HG02623 (cell line): ENCODE measurements around the gene TNFAIP8.

Source experiments
- ATAC-seq: cut with Tn5 transposase; IDR thresholded peaks from one replicate; pipeline ENCODE4 v1.9.1; 2021; ENCODE audit warnings: moderate library complexity; ENCODE audit not compliant: unreplicated experiment

The TNFAIP8 gene

DNA sequence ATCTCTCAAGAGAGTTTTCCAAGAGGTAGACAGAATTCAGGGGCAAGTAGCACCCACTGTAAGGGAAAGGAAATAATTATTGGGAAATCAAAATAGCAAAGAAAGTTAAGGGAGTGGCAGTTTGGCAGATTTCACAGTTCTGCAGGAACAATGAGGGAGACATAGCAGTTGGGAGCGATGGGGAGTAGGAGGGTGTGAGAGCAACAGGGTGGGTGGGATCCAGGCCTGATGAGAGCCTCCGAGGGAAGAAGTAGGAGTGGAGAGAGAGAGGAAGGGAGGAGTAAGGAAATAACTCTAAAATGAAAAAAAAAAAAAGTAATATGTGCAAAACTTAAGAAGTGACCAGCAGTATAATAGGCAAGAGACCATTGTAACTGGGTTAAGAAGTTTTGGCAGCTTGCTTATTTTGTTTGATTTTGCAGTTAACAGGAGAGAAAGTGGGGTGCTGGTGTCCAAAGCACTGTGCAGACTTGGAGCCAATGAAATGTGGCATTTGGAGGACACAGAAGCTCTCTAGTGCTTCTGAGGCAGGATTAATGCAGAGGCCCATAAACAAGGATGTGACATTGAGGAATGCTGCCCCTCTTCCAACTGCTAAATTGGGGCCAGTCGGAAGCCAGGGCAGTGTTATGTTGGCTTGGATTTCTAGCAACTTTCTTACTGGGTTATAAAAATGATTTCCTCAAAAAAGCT, 10.2 kb downstream of the TNFAIP8 start:
- no peak for ATAC-seq

DNA sequence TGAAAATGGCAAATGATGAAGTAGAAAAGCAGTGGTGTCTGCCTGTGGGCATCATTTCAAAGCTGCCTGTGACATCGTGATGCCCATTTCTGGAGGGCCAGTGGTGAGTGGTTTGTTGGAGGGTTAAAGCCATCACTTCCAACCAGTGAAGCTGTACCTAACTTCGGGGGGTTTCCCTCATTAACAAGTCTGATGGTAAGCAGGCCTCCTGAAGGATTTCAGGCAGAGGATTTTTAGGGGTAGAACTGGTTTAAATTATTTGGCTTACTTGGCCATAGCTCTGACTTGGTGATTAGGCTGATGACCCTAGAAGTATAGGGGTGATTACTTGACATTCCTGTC, 10.7 kb downstream of the TNFAIP8 start:
- ATAC-seq, result no peak

DNA sequence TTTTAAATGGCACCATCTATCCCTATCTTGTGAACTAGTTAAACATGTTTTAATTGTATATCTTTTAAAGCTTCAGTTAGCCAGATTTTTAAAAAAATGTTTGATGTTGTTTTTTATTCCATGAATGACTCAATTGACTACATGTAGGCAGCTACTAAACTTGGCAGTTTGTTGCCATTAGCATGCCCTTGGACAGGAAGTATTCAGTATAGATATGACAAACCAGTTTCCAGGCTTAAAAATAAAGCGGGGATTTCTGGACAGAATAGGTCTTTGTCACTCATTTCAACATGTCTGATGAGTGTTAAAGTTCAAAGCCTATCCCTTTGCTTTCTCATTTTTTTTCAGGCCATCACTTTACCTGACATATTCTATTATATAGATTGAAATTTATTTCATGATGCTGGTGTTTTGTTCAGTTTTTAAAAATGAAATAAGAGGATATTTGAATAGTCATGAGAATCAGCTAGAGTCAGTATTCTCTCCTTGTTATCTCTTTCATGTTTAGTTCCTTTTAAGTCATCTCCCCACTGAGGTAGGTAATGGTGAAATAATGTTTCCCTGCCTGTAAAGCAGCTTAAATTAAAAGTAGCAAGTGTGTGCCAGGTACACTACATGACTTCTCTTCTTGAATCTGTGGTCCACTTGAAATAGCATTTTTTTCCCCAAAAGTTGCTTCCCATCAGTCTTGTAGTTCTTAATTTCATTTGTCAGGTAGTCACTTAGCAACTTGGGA, 11.9 kb downstream of the TNFAIP8 start:
- peak; percentile 77 for ATAC-seq

DNA sequence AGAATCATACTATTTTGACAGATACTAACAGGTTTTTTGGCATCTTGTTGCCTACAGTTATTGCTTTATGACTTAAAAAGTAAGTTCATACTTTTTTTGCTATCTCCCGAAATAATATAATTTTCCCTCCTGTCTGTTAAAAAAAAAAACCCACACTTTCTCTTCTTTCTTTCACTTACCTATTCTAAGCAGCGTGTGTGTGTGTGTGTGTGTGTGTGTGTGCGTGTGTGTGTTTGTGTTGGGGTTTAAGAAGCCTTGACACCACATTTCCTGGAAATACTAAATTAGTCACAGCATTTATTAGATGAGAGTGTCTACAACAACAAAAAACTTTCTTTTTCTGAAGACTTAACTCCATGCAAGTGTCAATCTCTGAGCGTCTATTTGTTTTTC, 12.4 kb downstream of the TNFAIP8 start:
- no peak for ATAC-seq

DNA sequence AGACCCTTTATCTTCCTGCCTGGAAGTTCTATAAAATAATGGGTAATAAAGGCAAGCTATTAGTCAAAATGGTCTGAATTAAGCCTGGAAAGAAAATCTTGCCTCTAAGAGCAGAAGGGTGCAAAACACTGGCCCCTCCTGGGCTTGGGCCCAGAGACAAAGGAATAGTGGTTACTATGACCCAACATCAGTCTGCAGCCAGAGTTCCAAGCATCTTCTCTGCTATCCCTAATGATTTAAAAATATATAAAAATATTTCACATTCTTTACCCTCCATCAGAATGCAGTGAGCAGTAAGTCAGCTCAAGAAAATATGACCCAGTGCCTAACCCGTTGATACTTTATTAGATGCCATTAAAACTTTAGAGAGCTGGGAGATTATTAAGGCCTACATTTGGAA, 14.7 kb downstream of the TNFAIP8 start:
- ATAC-seq, result no peak

DNA sequence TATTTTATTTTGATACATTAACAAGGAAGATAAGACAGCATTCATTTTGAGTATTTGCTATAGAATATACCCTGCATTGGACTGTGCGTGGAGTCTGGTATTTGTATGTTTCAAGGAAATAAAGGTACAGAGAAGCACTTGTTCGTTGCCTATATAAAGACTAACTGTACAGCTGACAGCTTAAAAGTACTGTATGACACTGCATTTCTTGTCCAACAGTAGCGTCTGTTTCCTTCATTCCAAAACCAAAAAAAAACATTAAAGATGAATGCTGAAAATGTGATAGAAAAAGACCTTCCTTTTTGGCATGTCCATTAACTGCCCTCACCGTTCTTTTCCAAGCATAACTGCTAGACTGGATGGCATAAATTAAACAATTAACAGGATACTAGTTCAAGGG, 15.3 kb downstream of the TNFAIP8 start:
- no peak for ATAC-seq

DNA sequence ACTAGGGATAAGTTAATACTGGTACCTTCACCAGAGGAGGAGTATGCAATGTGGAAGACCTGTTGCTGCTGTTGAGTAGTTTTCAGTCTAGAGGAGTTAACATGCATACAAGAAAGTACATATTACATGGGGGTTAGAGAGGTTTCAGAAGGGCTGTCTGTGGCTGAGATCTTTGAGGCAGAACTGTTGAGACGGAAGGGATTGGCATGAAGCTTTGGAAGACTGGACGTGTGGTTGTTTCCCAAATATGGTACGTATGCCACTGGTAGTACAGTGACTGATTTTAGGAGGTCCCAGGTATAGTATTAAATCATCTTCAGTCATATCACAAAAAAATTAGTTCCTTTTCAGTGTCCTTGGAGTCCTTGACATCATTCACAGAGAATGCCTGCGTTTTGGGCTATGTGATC, 17.6 kb downstream of the TNFAIP8 start:
- peak; percentile 49 for ATAC-seq

DNA sequence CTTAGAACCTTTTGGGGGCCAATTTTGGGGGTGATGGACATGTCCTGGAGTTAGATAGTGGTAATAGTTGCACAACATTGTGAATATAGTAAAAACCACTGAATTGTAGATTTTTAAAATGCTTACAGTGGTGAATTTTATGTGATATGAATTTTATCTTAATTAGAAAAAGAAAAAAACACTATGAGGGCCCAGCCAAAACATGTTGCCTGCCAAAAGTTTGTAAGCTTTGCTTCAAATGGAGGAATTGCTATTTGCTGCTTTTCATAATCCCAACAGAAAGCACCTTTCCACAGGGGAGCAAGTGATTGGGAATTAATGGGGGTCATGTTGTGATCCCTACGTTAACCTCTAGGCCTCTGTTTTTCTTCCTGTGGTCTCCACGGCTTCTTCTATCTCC, 19.1 kb downstream of the TNFAIP8 start:
- ATAC-seq, result no peak

DNA sequence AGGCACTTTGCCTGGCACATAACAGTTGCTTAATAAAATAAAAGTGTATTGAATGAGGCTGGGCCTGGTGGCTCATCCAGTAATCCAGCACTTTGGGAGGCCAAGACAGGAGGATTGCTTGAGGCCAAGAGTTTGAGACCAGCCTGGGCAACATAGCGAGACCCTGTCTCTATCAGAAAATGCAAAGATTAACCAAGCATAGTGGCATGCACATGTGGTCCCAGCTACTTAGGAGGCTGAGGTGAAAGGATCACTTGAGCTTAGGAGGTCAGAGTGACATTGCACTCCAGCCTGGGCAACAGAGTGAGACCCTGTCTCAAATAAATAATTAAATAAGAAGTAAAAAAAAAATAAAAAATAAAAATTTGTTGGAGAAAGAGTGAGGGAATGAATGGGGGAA, 21.2 kb downstream of the TNFAIP8 start:
- ATAC-seq, result no peak

DNA sequence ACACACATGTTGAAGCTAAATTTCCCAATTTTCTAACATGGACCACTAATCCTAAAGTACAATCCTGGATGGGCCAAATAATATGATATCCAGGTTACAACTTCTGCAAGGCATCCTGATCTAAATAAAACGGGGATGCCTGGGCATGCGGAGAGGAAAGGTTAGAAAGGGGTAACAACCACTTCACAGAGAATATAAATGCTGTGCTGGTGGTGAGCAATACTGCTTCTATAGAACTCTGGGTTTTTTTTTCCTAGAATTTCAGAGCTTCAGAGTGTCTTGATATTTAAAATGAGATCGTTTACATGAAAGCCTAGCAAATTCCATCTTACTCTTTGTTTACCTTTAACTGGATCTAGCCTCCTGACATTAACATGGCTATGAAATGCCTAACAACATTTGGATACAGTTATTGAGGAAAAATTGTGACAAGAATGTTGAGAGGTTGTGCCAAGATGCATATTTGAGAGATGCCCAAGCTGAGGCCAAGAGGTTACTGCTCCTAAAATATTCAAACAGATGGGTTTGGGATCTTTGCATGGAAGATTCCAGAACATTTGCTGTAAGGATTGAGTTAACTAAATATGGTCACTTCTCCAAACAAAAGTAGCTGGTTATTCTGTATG, 22.4 kb downstream of the TNFAIP8 start:
- ATAC-seq, result no peak

DNA sequence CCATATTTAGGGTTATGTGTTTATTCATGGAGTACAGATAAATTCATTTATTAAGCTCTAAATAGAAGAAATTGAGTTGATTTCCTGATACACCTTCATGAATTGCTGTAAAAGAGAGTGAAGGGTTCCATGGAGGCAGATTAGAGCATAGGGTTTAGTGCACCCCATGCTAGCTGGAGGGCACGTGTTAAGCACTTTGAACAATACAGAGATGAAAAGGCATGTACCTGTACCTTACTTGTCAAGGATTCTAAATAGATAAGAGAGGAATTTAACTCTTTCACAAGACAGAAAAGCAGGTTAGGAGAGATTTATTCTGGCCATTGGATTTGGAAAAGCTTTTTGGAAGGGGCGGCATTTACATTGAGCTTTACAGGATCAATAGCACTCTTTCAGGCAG, 23.3 kb downstream of the TNFAIP8 start:
- ATAC-seq, result no peak

DNA sequence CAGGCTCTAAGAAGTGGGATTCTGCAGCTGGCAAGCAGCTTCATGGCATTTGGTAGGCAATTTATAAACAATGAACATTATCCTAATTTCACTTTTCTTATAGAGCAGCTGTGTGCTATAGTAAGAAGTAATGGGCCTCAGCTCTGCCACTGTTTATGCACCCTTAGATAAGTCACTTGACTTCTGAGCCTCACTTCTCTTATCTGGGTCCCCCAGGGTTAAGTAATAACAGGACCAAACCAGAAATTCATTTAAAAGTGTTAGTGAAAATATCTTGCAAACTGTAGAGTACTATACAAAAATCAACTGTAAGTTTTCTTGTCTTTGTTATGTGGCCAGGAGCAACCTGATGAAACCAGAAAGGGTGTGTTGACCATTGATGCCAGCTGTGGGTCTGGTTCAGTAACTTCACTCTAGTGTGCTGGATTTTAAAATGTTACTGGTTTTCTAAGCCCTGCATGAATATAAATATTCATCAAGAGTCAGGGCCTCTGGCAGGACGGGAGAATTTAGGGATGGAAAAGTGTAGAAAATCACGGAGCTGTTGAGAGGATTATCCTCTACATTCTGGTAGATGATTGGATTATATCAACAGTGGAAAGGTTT, 24.2 kb downstream of the TNFAIP8 start:
- no peak for ATAC-seq

DNA sequence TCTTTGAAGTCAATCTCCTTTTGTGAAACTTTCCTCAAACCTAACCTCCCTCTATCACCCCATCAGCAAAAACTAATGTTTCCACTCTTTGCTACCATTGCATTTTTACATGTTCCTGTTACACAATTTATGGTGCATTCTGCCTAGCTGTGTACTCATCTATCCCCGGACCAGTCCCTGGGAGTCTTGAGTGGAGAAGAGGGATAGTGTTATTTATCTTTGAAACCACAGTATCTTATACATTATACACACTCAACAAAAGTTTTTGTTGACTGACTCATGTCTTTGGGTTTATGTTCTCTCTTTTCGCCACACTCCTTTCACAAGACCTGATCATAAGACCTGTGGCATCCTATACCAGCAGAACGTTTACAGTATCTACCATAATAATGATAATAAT, 26.4 kb downstream of the TNFAIP8 start:
- ATAC-seq, result no peak

DNA sequence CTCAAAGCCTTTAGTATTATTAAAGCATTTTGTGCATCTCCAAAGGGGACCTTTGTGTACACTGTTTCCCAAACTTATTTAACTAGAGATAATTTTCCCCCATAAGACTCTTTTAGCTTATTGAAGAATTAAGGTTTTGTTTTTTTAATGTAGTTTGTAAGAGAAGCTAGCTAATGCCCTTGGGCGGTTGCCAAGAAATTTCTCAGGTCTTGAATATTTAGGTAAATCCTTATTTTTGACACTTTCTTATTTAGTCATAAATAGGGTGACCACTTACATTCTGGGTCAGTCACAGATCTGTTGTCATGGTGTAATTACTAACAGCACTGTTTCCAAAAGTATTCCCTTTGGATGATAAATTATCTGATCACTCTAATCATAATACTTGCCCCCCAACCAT, 27.2 kb downstream of the TNFAIP8 start:
- no peak for ATAC-seq

DNA sequence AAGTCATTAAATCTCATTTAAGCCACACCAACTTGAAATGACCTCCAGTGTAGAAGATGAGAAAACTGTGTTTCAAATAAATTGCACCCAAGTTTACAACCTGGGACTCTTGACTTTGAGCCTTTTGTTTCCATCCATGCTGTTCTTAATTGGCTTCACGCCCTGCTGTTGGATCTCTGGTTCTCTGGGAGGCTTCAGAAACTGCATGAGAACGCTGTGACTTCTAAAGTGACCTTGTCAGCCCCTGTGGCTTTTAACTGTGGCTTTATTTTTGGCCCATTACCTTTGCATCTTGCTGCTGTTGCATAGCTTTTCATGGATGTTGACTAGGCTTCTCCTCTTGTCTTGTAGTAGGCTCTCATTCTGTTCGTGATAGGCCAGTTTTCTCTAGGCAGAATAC, 29.3 kb downstream of the TNFAIP8 start:
- ATAC-seq, result peak; percentile 27

DNA sequence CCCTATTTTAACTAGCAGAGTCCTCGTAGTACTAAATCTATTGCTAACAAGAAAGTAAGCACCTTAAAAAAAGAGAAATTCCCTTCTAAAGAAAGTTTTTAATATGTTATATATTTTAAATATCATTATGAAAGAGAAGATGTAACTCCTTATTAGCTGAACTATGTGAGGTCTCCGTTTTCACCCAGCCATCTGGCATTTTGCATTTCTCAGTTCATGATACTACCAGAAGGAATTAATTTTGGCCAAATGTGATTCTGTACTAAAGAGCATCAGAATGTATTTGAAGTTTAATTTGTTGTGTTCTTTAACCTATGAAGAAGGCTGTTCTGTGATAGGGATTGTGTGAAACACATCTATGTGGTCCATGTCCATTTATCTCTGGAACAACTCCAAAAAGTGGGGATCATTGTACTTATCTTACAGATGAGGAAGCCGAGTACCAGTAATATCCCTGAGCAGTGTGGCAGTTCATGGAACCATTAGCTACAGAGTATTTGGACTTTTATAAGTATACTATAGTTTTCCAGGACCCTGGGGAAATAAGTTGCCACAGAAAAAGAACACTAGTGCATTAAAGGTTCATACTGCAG, 29.8 kb downstream of the TNFAIP8 start:
- ATAC-seq, result peak; percentile 30

DNA sequence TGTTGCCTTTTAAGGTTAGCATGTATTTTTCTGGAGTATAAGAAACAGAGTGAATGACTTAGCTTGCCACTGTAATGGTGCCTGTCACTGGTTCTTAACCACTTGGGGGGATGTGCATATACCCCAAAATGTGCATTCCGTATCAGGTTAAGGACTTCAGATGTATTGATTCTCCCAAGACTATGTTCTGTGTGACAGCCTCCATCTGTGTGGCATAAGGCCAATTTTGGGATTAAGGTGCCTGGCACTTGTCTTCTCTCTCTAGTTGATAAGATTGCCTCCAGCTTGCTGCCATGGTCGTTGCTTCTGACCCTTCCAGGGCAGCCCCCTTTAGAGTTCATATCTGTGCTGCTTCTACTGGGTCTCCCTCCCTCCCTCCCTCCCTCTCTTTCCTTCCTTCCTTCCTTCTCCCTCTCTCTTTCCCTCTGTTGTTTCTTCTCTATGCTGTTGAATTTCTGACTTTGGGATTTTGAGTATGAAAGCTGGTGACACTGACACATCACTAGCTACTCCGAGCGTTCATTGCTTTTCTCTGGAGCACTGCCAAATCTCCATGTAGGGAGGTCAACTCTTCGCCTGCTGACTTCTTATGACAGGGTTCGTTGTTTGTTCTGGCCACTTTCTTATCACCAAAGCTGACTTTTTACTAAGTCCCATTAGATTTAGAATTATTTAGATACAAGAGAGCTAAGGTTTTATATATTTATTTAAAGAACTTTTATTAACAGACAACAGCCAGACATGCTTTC, 31.0 kb downstream of the TNFAIP8 start:
- ATAC-seq, result no peak

DNA sequence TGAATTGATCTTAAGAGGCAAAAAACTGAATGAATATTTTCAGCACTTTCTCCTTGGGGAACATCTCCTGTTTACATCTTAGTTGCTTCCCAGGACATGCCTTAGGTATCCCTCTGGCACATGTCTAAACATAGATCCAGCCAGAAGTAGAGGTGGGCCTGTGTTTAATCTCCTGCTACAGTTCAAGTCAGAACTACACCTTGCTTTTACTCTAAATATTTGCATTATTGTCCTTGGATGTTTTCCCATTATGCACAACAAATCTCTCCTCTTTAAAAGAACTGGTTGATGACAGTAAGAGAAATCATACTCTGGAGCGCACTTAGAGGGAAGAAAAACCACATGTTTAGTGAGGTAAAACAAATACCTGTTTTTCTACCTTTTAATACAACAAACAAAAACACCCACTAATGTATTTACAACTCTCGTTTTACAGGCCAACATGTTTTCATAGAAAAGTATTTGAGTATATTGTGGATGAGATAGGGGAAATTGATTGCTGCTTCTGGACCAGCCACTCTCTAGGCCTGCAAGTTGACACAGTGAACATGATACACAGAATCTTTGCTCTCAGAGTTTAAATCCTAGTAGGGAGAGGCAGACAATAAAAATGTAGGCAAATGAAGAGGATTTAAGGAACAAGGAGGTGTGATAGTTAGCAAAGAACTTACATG, 32.3 kb downstream of the TNFAIP8 start:
- no peak for ATAC-seq

DNA sequence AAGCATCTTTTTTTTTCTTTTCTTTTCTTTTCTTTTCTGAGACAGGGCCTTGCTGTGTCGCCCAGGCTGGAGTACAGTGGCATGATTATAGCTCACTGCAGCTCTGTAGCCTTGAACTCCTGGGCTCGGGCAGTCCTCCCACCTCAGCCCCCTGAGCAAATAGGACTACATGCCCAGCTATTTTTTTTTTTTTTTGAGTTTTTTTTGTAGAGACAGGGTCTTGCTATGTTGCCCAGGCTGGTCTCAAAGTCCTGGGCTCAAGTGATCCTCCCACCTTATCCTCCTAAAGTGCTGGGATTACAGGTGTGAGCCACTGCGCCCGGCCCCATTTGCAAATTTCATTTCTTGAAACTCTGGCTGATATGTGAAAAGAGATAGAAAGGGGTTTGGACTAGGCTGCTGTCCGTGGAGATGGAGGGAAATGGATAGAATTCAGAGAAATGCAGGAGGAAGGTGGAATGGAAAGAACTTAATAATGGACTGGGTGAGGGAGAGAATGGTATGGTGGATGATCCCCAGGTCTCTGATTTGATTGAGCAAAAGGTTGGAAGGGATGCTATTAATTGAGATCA, 32.9 kb downstream of the TNFAIP8 start:
- ATAC-seq, result no peak
